HepG2 (cell line): Measurements from ENCODE around the gene FAT4. TPM values are rescaled to one million over a fixed set of nuclear protein-coding genes. Genes with fewer than 3 reads are reported as not detected.
A peak's percentile ranks its signal among the peaks of the same experiment; 100 is the strongest.

Source experiments
- ATAC-seq: fragments of 200-7000 bp; cut with Tn5 transposase; 3 replicates; pipeline ENCODE4 v1.9.1; 2020; ENCODE audit warnings: mild to moderate bottlenecking, moderate library complexity
- Bru-seq: library from RNA; stranded (reverse); fragments of 400-500 nt; gene quantifications from one replicate; lab custom pipeline; 2021; lab: Mats Ljungman, UMichigan
- BruChase-seq, 2 experiments: library from RNA; stranded (reverse); fragments of 400-500 nt; gene quantifications; one replicate each; lab custom pipeline; 2021; lab: Mats Ljungman, UMichigan
- BruUV-seq: library from RNA; stranded (reverse); fragments of 400-500 nt; replicated peaks from 2 replicates; lab custom pipeline; 2021; lab: Mats Ljungman, UMichigan
- CTCF ChIA-PET: fragments of 300-600 bp; formaldehyde crosslinking; extraction: SDS; loops from one replicate; lab custom pipeline; 2021; ENCODE audit warnings: low total read pairs, inconsistent platforms, low intra/inter-chr PET ratio; lab: Yijun Ruan, JAX
- POLR2A ChIA-PET: fragments of 350-600 bp; sonication (Branson Sonifier 250); formaldehyde crosslinking; loops from one replicate; lab custom pipeline; 2020; ENCODE audit warnings: antibody characterized with exemption, inconsistent platforms; lab: Yijun Ruan, JAX
- DNase-seq: peaks from one replicate; pipeline ENCODE4 v3.0.0-alpha.2; 2015; ENCODE audit warnings: low spot score
- FAIRE-seq: peaks from 3 replicates; lab custom pipeline; 2011; peaks lifted over from hg19 to GRCh38; lab: Jason Lieb, UNC
- H2AFZ ChIP-seq: one replicate; pipeline ENCODE4 v1.6.1; 2011; ENCODE audit warnings: low read length, inconsistent platforms
- H3K27ac ChIP-seq: fragments of 300-600 bp; 3 replicates; pipeline ENCODE4 v1.8.0; 2011; ENCODE audit warnings: mixed run types, mild to moderate bottlenecking, mixed read lengths, low read length, inconsistent platforms; ENCODE audit not compliant: insufficient read depth; ENCODE audit errors: extremely low read length
- H3K27me3 ChIP-seq, 2 experiments: fragments of 200-600 bp in 1 of 2; 2 replicates in 1 of 2; 3 replicates in 1 of 2; pipeline versions ENCODE4 v1.6.0 to v1.8.0; 2011; ENCODE audit warnings: low read length in 2 of 2, mild to moderate bottlenecking in 2 of 2, moderate library complexity in 2 of 2, inconsistent platforms in 1 of 2; ENCODE audit not compliant: insufficient read depth in 2 of 2, control insufficient read depth in 1 of 2
- H3K36me3 ChIP-seq, 2 experiments: fragments of 200-600 bp in 1 of 2; replicated peaks in 1 of 2; 2 replicates in 1 of 2; 3 replicates in 1 of 2; pipeline versions ENCODE4 v1.5.1 to v1.8.0; 2011; ENCODE audit warnings: low read length in 2 of 2, inconsistent platforms in 1 of 2; ENCODE audit not compliant: insufficient read depth in 2 of 2, control insufficient read depth in 1 of 2
- H3K4me1 ChIP-seq: 2 replicates; pipeline ENCODE4 v1.5.1; 2012; ENCODE audit warnings: low read length, inconsistent platforms; ENCODE audit not compliant: insufficient read depth
- H3K4me2 ChIP-seq: 2 replicates; pipeline ENCODE4 v1.6.0; 2011; ENCODE audit warnings: low read depth, low read length, inconsistent platforms
- H3K4me3 ChIP-seq, 3 experiments: fragments of 200-600 bp in 1 of 3; sonication (generic), shearing (Covaris generic) in 1 of 3; replicated peaks in 1 of 3; 2 replicates each; pipeline ENCODE4 v1.5.1; 2011 to 2016; ENCODE audit warnings: low read length in 3 of 3, inconsistent platforms in 2 of 3, low read depth in 2 of 3, mild to moderate bottlenecking in 2 of 3, control low read depth in 1 of 3, mixed read lengths in 1 of 3; ENCODE audit not compliant: insufficient read depth in 1 of 3
- H3K79me2 ChIP-seq: one replicate; pipeline ENCODE4 v1.6.1; 2011; ENCODE audit warnings: low read length, inconsistent platforms; ENCODE audit not compliant: insufficient read depth
- H3K9ac ChIP-seq: 2 replicates; pipeline ENCODE4 v1.6.0; 2011; ENCODE audit warnings: mild to moderate bottlenecking, low read depth, low read length, inconsistent platforms; ENCODE audit not compliant: insufficient read depth
- H3K9me3 ChIP-seq: 2 replicates; pipeline ENCODE4 v1.5.1; 2012; ENCODE audit warnings: mild to moderate bottlenecking, low read length
- H4K20me1 ChIP-seq: 2 replicates; pipeline ENCODE4 v1.6.0; 2011; ENCODE audit warnings: inconsistent platforms, mild to moderate bottlenecking, low read length, moderate library complexity; ENCODE audit not compliant: insufficient read depth
- HDAC2 ChIP-seq: sonication (generic); formaldehyde crosslinking; IDR thresholded peaks from 2 replicates; pipeline ENCODE4 v1.4.0; 2020; ENCODE audit warnings: missing genetic modification reagents
- PHF21A ChIP-seq: sonication (generic); formaldehyde crosslinking; IDR thresholded peaks from 2 replicates; pipeline ENCODE4 v1.5.0; 2020; ENCODE audit warnings: mild to moderate bottlenecking, missing genetic modification reagents
- POLR2AphosphoS5 ChIP-seq: IDR thresholded peaks from 2 replicates; pipeline ENCODE4 v1.6.1; 2012; ENCODE audit warnings: low read depth, low read length
- REL ChIP-seq: sonication (generic); formaldehyde crosslinking; conservative IDR thresholded peaks from 2 replicates; pipeline ENCODE4 v1.8.0; 2022; ENCODE audit warnings: mild to moderate bottlenecking, missing genetic modification reagents, moderate library complexity
- TFDP1 ChIP-seq: IDR thresholded peaks from 2 replicates; pipeline ENCODE4 v1.6.1; 2016; ENCODE audit warnings: missing compliant biosample characterization, missing genetic modification reagents, borderline replicate concordance
- TOPORS ChIP-seq: sonication (generic); formaldehyde crosslinking; IDR thresholded peaks from 2 replicates; pipeline ENCODE4 v1.8.0; 2023; ENCODE audit warnings: mild to moderate bottlenecking, missing genetic modification reagents
- YEATS4 ChIP-seq: sonication (generic); formaldehyde crosslinking; IDR thresholded peaks from 2 replicates; pipeline ENCODE4 v1.4.0; 2020; ENCODE audit warnings: missing genetic modification reagents, borderline replicate concordance
- ZFY ChIP-seq: sonication (generic); formaldehyde crosslinking; IDR thresholded peaks from 2 replicates; pipeline ENCODE4 v1.4.0; 2020; ENCODE audit warnings: missing genetic modification reagents
- ZMYM3 ChIP-seq: sonication (generic); formaldehyde crosslinking; IDR thresholded peaks from 2 replicates; pipeline ENCODE4 v1.5.1; 2020; ENCODE audit warnings: mild to moderate bottlenecking, missing genetic modification reagents
- ZNF138 ChIP-seq: sonication (generic); formaldehyde crosslinking; IDR thresholded peaks from 2 replicates; pipeline ENCODE4 v1.5.0; 2020; ENCODE audit warnings: mild to moderate bottlenecking, low read depth, missing genetic modification reagents
- ZNF282 ChIP-seq: fragments of 450-650 bp; IDR thresholded peaks from 2 replicates; pipeline ENCODE4 v1.6.1; 2018; ENCODE audit not compliant: partially characterized antibody
- ZNF33A ChIP-seq: sonication (generic); formaldehyde crosslinking; IDR thresholded peaks from 2 replicates; pipeline ENCODE4 v1.5.1; 2020; ENCODE audit warnings: missing genetic modification reagents, mild to moderate bottlenecking, moderate library complexity, borderline replicate concordance
- ZNF605 ChIP-seq: sonication (generic); formaldehyde crosslinking; IDR thresholded peaks from 2 replicates; pipeline ENCODE4 v1.8.0; 2022; ENCODE audit warnings: mild to moderate bottlenecking, missing genetic modification reagents
- WGBS: methylation state at CpG from one replicate; pipeline ENCODE4 v1.1.6; 2017; ENCODE audit warnings: low lambda C conversion rate; 5-methylcytosine and 5-hydroxymethylcytosine counted together
- in situ Hi-C: cut with HindIII; loops from 2 replicates; pipeline ENCODE4 v1.10.0; 2017; ENCODE audit warnings: low pct_unique_long_range_greater_than_20kb; ENCODE audit not compliant: extremely low pct_ligation_motif_present
- intact Hi-C: fragments of 100-400 bp; cut with micrococcal nuclease; formaldehyde crosslinking; loops from one replicate; pipeline ENCODE4 v1.10.0; 2022; ENCODE audit not compliant: unreplicated experiment
- long read RNA-seq, 2 experiments: library from RNA in 1 of 2; library from polyadenylated mRNA in 1 of 2; stranded (forward) in 1 of 2; unstranded in 1 of 2; transcript quantifications; one replicate each; pipeline ENCODE4 v2.0.0, GENCODE V29; 2019 to 2022
- polyA minus RNA-seq, 3 experiments: library from RNA; depleted of rRNA, polyadenylated mRNA; stranded (reverse); fragments of >200 nt; gene quantifications; 2 replicates each; pipeline ENCODE4 v1.2.3, GENCODE V29; 2011; ENCODE audit warnings: low replicate concordance in 1 of 3
- polyA plus RNA-seq, 8 experiments: library from polyadenylated mRNA; depleted of rRNA in 3 of 8; stranded (reverse) in 7 of 8; unstranded in 1 of 8; fragments of >200 nt; fragmentation: Illumina TruSeq in 4 of 8; extraction: Trizol in 4 of 8; gene quantifications; 2 replicates each; pipeline versions ENCODE4 v1.2.1 to v1.2.3, GENCODE V29; 2011 to 2016; ENCODE audit warnings: low read depth in 4 of 8, missing spikeins in 1 of 8, mixed read lengths in 1 of 8; ENCODE audit not compliant: insufficient read depth in 1 of 8
- total RNA-seq, 5 experiments: library from RNA; depleted of rRNA; stranded (reverse); fragments of >200 nt; fragmentation: Illumina TruSeq; extraction: Trizol; gene quantifications; 2 replicates each; pipeline ENCODE4 v1.2.3, GENCODE V29; 2016; ENCODE audit warnings: low read depth in 1 of 5
- TF ChIP-seq, protein P1 (sequence below): sonication (generic); formaldehyde crosslinking; IDR thresholded peaks from 2 replicates; pipeline ENCODE4 v1.4.0; 2020; ENCODE audit warnings: mild to moderate bottlenecking, missing genetic modification reagents
- TF ChIP-seq, protein P2 (sequence below): sonication (generic); formaldehyde crosslinking; conservative IDR thresholded peaks from 2 replicates; pipeline ENCODE4 v1.8.0; 2022; ENCODE audit warnings: mild to moderate bottlenecking, moderate library complexity, missing genetic modification reagents

Gene FAT4
- 0.27 TPM in 2 replicates for total RNA-seq (2016; rRNA removed; fragmentation: Illumina TruSeq; extraction: Trizol)
- under 0.01 TPM in 1 of 2 replicates, not detected in the other for total RNA-seq (2016; cell fraction: cytosol; rRNA removed; fragmentation: Illumina TruSeq; extraction: Trizol; ENCODE audit: low read depth)
- total RNA-seq (2016; cell fraction: insoluble cytoplasmic fraction; rRNA removed; fragmentation: Illumina TruSeq; extraction: Trizol) = 0.24 and 0.28 TPM in 2 replicates
- 0.03 and 0.06 TPM in 2 replicates for total RNA-seq (2016; cell fraction: membrane; rRNA removed; fragmentation: Illumina TruSeq; extraction: Trizol)
- 0.69 and 0.78 TPM in 2 replicates for total RNA-seq (2016; cell fraction: nucleus; rRNA removed; fragmentation: Illumina TruSeq; extraction: Trizol)
- polyA plus RNA-seq (2011; rRNA removed) = 0.69 and 1.2 TPM in 2 replicates
- polyA plus RNA-seq (2011; cell fraction: cytosol; rRNA removed) = 0.42 and 0.63 TPM in 2 replicates
- 0.92 and 1.0 TPM in 2 replicates for polyA plus RNA-seq (2011; cell fraction: nucleus; rRNA removed)
- 0.25 and 0.79 TPM in 2 replicates for polyA plus RNA-seq (2012)
- not detected in 2 replicates for polyA plus RNA-seq (2016; cell fraction: cytosol; fragmentation: Illumina TruSeq; extraction: Trizol; ENCODE audit: low read depth)
- polyA plus RNA-seq (2016; cell fraction: insoluble cytoplasmic fraction; fragmentation: Illumina TruSeq; extraction: Trizol; ENCODE audit: low read depth) = 0.08 TPM in 2 replicates
- 0.02 TPM in 1 of 2 replicates, not detected in the other for polyA plus RNA-seq (2016; cell fraction: membrane; fragmentation: Illumina TruSeq; extraction: Trizol; ENCODE audit: low read depth)
- polyA plus RNA-seq (2016; cell fraction: nucleus; fragmentation: Illumina TruSeq; extraction: Trizol; ENCODE audit: insufficient read depth, low read depth) = 0.24 and 0.29 TPM in 2 replicates
- 0.94 and 2.7 TPM in 2 replicates for polyA minus RNA-seq (2011; rRNA and poly(A)+ RNA removed; ENCODE audit: low replicate concordance)
- polyA minus RNA-seq (2011; cell fraction: cytosol; rRNA and poly(A)+ RNA removed) = 1.4 and 2.4 TPM in 2 replicates
- 6.6 and 8.8 TPM in 2 replicates for polyA minus RNA-seq (2011; cell fraction: nucleus; rRNA and poly(A)+ RNA removed)
- Bru-seq, nascent RNA = percentile 35 among the genes with signal in this experiment
- percentile 38 among the genes with signal in this experiment for BruChase-seq, experiment 1, labeled RNA remaining after a 6-hour chase
- percentile 34 among the genes with signal in this experiment for BruChase-seq, experiment 2, labeled RNA remaining after a 2-hour chase
- long read RNA-seq, experiment 1 = 0 reads
- long read RNA-seq, experiment 2 = 0 reads

DNA sequence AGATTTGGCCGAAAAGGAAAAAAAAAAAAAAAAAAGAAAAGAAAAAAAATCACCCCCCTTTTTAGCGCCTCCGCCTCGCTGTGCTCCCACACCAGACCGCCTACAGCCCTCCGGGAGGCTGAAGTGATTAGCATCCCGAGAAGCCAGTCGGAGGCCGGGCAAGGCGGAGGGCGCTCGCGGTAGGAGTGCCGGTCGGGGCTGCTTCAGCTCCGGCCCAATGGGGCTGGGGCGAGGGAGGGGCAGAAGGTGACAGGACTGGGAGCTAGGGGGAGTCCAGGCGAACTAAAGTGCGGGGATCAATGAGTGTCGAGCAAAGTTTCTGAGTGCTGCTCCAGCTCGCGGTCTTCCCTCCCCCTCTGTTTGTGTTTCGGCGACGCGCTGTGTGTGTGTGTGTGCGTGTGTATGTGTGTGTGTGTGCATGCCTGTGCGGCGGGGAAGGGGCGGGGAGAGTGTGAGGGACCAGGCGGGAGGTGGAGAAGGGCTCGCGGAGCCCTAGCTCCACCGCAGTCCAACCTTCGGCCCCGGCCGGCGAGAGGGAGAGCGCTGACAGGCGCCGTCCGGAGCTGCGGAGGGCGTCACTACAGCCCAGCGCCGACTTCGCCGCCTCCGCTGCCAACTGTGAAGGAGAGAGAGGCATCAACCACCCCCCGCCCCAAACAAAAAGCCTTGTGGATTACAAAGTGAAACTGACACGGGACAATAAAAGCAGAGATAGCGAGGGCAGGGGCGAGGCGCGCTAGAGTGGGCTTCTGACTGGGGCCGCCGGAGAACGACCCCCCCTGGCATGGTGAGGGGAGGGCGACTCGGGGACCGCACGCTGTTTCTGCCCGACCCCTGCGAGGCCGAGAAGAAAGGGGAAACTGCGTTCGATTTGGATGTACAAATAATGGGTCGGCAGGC lies at the start of gene FAT4:
TSS of gene FAT4 (plus strand) at position 280 of the 900 bp plus-strand sequence. CDS start 1,457 bp downstream, outside the sequence.
- FAIRE-seq = peak; percentile 93
- H3K27ac ChIP-seq = peak within 1 kb of the TSS; percentile 83
- TSS peak; percentile 70 for BruUV-seq
- TF ChIP-seq ZNF138 (0 out of 2 replicates have a peak, but pooled peaks have one; percentile 23), ZNF282 (peak; percentile 96), YEATS4 (CRISPR knock-in tag) (peak; percentile 37; the same call in 1 of the 2 replicates), TOPORS (CRISPR knock-in tag) (peak; percentile 60; the same call in 1 of the 2 replicates), ZMYM3 (CRISPR knock-in tag) (peak; percentile 54), POLR2AphosphoS5 (no peak), ZNF605 (peak; percentile 75), ZFY (CRISPR knock-in tag) (0 out of 2 replicates have a peak, but pooled peaks have one; percentile 37), HDAC2 (CRISPR knock-in tag) (no peak), PHF21A (CRISPR knock-in tag) (peak; percentile 84), TFDP1 (peak; percentile 62), REL (0 out of 2 replicates have a peak, but pooled peaks have one; percentile 47), ZNF33A (CRISPR knock-in tag) (no peak)
- TF ChIP-seq, protein P1, sequence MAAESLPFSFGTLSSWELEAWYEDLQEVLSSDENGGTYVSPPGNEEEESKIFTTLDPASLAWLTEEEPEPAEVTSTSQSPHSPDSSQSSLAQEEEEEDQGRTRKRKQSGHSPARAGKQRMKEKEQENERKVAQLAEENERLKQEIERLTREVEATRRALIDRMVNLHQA (CRISPR knock-in tag) = no peak
- TF ChIP-seq, protein P2, sequence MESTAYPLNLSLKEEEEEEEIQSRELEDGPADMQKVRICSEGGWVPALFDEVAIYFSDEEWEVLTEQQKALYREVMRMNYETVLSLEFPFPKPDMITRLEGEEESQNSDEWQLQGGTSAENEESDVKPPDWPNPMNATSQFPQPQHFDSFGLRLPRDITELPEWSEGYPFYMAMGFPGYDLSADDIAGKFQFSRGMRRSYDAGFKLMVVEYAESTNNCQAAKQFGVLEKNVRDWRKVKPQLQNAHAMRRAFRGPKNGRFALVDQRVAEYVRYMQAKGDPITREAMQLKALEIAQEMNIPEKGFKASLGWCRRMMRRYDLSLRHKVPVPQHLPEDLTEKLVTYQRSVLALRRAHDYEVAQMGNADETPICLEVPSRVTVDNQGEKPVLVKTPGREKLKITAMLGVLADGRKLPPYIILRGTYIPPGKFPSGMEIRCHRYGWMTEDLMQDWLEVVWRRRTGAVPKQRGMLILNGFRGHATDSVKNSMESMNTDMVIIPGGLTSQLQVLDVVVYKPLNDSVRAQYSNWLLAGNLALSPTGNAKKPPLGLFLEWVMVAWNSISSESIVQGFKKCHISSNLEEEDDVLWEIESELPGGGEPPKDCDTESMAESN = peak; percentile 96

More for the DNA sequence above, at the start of gene FAT4:
- intact Hi-C loops (loop anchor here (1.0 to 10.0 kb wide), 5 partner anchors 117 to 737 kb away; no protein-coding TSS in a partner anchor), in situ Hi-C loops (loop anchor here (5.0 to 25.0 kb wide), 4 partner anchors 437 to 1297 kb away; no protein-coding TSS in a partner anchor)
- Histone ChIP-seq H3K36me3 (no peaks in the 10 kb centered on the region), H4K20me1 (no peaks in the 10 kb centered on the region), H2AFZ (peak within 1 kb of the TSS; percentile 94), H3K9ac (peak within 1 kb of the TSS; percentile 54), H3K79me2 (no peaks in the 10 kb centered on the region), H3K9me3 (no peaks in the 10 kb centered on the region), H3K27me3 (peaks cover 0 to 6% of the 10 kb centered on the region in 2 experiments; a peak in 1 of 5 replicates), H3K4me2 (peak within 1 kb of the TSS; percentile 86), H3K4me3 (peak within 1 kb of the TSS; percentile 70 to 77 (median 76)), H3K4me1 (peaks cover 20% of the 10 kb centered on the region)
- DNase-seq (peak; percentile 88), ATAC-seq (peak; percentile 95)
- ChIA-PET CTCF (no interaction called here), POLR2A (interaction anchor here (0.7 to 0.9 kb wide), 4 partner anchors 21 to 784 kb away, joined by 3 read pairs; partner anchors contain the start of gene ANKRD50)
- WGBS = 1% methylated on average over 32 of the region's 68 CpGs
